ENCODE measurements around the gene ZBTB22.

The ZBTB22 gene

DNA sequence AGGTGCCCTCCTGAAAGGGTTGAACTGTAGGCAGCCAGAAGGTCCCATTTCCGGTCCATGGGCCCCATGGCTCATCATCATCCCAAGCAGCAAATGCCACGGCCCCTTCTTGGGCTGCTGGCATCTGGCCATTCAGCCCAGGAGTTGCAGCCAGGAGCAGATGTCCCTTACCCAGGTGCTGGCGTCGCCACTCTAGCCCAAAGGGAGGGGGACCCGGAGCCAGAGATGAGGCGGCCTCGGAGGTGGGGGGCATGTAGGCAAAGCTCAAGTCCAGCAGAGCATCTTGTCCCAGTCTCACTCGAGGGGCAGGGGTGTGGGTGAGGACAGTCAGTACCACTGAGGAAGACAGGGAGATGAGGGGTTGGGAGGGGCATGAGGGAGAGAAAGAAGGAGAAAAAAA, 12.5 kb downstream of the ZBTB22 start:
- no peaks in the 10 kb centered on the region for H3K27me3 ChIP-seq (ENCODE audit: insufficient read depth, low read depth)
- H3K79me2 ChIP-seq (ENCODE audit: insufficient read depth, low read depth), result peaks cover 12% of the 10 kb centered on the region; the same call in 1 of the 2 replicates
- H2AFZ ChIP-seq (ENCODE audit: low read depth), result no peak overlapping the region
- no peak overlapping the region for H3K4me3 ChIP-seq (IDR thresholded peaks at IDR 0.05; ENCODE audit: insufficient read depth, low read depth, low read length)
- H3K36me3 ChIP-seq (ENCODE audit: insufficient read depth), result no peaks in the 10 kb centered on the region
- H4K20me1 ChIP-seq (ENCODE audit: insufficient read depth), result no peaks in the 10 kb centered on the region
- no peak overlapping the region for H3K9ac ChIP-seq
- TF ChIP-seq, protein P1, sequence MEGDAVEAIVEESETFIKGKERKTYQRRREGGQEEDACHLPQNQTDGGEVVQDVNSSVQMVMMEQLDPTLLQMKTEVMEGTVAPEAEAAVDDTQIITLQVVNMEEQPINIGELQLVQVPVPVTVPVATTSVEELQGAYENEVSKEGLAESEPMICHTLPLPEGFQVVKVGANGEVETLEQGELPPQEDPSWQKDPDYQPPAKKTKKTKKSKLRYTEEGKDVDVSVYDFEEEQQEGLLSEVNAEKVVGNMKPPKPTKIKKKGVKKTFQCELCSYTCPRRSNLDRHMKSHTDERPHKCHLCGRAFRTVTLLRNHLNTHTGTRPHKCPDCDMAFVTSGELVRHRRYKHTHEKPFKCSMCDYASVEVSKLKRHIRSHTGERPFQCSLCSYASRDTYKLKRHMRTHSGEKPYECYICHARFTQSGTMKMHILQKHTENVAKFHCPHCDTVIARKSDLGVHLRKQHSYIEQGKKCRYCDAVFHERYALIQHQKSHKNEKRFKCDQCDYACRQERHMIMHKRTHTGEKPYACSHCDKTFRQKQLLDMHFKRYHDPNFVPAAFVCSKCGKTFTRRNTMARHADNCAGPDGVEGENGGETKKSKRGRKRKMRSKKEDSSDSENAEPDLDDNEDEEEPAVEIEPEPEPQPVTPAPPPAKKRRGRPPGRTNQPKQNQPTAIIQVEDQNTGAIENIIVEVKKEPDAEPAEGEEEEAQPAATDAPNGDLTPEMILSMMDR (conservative IDR thresholded peaks at IDR 0.05; ENCODE audit: low read depth, low read length), result no peak
- H3K4me2 ChIP-seq, result no peak overlapping the region
- no peak overlapping the region for H3K27ac ChIP-seq
- peaks cover 5% of the 10 kb centered on the region for H3K4me1 ChIP-seq (ENCODE audit: low read depth, poor library complexity, severe bottlenecking)

DNA sequence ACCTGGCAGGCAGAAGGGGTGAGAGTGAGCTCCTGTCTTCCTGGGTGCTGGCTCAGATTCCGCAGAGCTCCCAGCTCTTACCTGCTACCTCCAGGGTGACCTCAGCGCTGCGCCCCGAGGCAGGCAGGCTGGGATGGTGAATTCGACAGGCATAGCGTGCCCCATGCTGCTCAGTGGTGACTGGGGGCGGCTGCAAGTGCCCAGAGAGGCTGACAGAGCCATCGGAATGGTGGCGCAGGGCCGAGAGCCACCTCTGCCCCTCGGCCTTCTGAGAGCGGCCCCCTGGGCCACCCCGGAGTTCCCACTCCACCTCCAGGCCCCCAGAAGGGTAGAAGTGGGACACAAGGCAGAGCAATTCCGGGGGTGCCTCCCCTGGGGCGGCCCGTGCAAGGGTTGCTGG, 13.3 kb downstream of the ZBTB22 start:
- H3K4me3 ChIP-seq (IDR thresholded peaks at IDR 0.05; ENCODE audit: insufficient read depth, low read depth, low read length), result no peak overlapping the region
- TF ChIP-seq, protein P1 (conservative IDR thresholded peaks at IDR 0.05; ENCODE audit: low read depth, low read length), result no peak
- H3K4me2 ChIP-seq, result no peak overlapping the region
- H3K79me2 ChIP-seq (ENCODE audit: insufficient read depth, low read depth), result peaks cover 8% of the 10 kb centered on the region; the same call in 1 of the 2 replicates
- no peak overlapping the region for H3K27ac ChIP-seq
- H4K20me1 ChIP-seq (ENCODE audit: insufficient read depth), result no peaks in the 10 kb centered on the region
- H3K9ac ChIP-seq, result no peak overlapping the region
- H3K36me3 ChIP-seq (ENCODE audit: insufficient read depth), result no peaks in the 10 kb centered on the region
- no peaks in the 10 kb centered on the region for H3K27me3 ChIP-seq (ENCODE audit: insufficient read depth, low read depth)
- H2AFZ ChIP-seq (ENCODE audit: low read depth), result no peak overlapping the region
- H3K4me1 ChIP-seq (ENCODE audit: low read depth, poor library complexity, severe bottlenecking), result peaks cover 7% of the 10 kb centered on the region

DNA sequence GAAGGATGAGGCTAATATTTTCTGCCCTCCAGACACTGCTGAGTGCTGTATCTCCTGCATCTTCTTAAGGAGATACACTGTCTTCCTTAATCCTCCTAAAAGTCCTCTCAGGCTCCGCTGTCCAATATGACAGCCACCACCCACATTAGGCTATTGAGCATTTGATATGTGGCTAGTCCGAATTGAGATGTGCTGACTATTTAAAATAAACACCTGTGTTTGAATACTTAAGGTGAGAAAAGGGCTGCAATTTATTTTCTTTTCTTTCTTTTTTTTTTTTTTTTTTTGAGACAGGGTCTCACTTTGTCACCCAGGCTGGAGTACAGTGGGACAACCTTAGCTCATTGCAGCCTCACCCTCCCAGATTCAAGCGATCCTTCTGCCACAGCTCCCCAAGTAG, 15.7 kb downstream of the ZBTB22 start:
- Histone ChIP-seq H3K9ac (no peak overlapping the region), H3K4me2 (no peak overlapping the region), H2AFZ (ENCODE audit: low read depth) (no peak overlapping the region), H3K36me3 (ENCODE audit: insufficient read depth) (no peaks in the 10 kb centered on the region), H3K79me2 (ENCODE audit: insufficient read depth, low read depth) (no peaks in the 10 kb centered on the region), H3K4me3 (IDR thresholded peaks at IDR 0.05; ENCODE audit: insufficient read depth, low read depth, low read length) (no peak overlapping the region), H4K20me1 (ENCODE audit: insufficient read depth) (no peaks in the 10 kb centered on the region), H3K27me3 (ENCODE audit: insufficient read depth, low read depth) (no peaks in the 10 kb centered on the region), H3K4me1 (ENCODE audit: low read depth, poor library complexity, severe bottlenecking) (peaks cover 13% of the 10 kb centered on the region), H3K27ac (no peak overlapping the region)
- TF ChIP-seq, protein P1 (conservative IDR thresholded peaks at IDR 0.05; ENCODE audit: low read depth, low read length), result no peak

DNA sequence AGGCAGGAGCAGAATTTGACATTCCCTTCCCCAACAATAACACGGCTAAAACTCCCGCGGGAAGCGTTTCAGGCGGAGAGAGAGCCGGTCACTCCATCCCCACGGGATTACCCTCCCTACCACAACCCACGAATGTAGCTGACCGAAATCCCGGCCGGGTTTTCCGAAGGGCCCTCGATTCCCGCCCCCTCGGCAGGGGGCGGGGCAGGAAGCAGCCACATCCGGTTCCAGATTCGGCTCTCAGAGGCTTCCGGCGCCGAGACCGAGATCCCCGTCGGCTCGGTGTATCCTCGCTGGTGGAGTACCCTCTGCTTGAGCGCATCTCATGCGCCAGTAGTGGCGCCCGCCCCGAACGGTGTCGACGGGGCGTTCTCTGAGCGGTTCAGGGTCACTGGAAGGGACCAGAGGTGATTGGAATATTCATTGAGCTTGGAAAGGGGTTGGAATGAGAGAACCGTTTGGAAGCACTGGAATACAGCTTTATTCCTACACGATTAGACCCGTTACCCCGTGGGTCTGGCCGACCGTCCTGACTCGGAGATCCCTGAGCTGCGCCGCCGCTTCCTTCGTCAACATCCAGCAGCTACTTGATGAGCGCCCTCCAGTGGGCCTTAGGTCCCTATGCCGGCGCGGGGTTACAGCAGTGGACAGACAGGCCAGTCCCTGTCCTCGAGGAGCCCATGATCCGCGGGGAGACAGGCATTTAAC, 18.2 kb downstream of the ZBTB22 start:
- Histone ChIP-seq H3K79me2 (ENCODE audit: insufficient read depth, low read depth) (no peaks in the 10 kb centered on the region), H3K27ac (peak overlapping the region; percentile 78), H3K4me1 (ENCODE audit: low read depth, poor library complexity, severe bottlenecking) (peaks cover 13% of the 10 kb centered on the region), H3K4me3 (IDR thresholded peaks at IDR 0.05; ENCODE audit: insufficient read depth, low read depth, low read length) (no peak overlapping the region), H2AFZ (ENCODE audit: low read depth) (peak overlapping the region; percentile 20; the same call in 1 of the 2 replicates), H3K9ac (peak overlapping the region; percentile 50), H3K27me3 (ENCODE audit: insufficient read depth, low read depth) (no peaks in the 10 kb centered on the region), H3K36me3 (ENCODE audit: insufficient read depth) (no peaks in the 10 kb centered on the region), H4K20me1 (ENCODE audit: insufficient read depth) (no peaks in the 10 kb centered on the region), H3K4me2 (peak overlapping the region; percentile 93)
- TF ChIP-seq, protein P1 (conservative IDR thresholded peaks at IDR 0.05; ENCODE audit: low read depth, low read length), result peak; percentile 70

Measured in KMS-11 (cell line).